Measurements from ENCODE around the gene SSBP3. TPM values are rescaled to one million over a fixed set of nuclear protein-coding genes. Genes with fewer than 3 reads are reported as not detected.

Gene SSBP3
- total and polyA plus RNA-seq, 2 experiments from 2014 or later = 47.4 to 68.6 TPM

- TF ChIP-seq ETS1 (IDR thresholded peaks at IDR 0.05) (no peak), REST (IDR thresholded peaks at IDR 0.05; ENCODE audit: unreplicated experiment) (no peak), EZH2 (IDR thresholded peaks at IDR 0.05; ENCODE audit: low read depth, unreplicated experiment) (no peak), NANOG (IDR thresholded peaks at IDR 0.05; ENCODE audit: borderline replicate concordance) (no peak), EZH2phosphoT487 (IDR thresholded peaks at IDR 0.05; ENCODE audit: unreplicated experiment) (no peak), STAT1 (IDR thresholded peaks at IDR 0.05; ENCODE audit: unreplicated experiment) (no peak), POLR2AphosphoS5 (IDR thresholded peaks at IDR 0.05; ENCODE audit: low read depth) (no peak)
These were observed 47.3 kb upstream of the SSBP3 start (continued) for GRCh38 chr1:54453509-54453908.

- no peaks in the 10 kb centered on the region for H3K4me1 ChIP-seq (ENCODE audit: insufficient read depth)
- Mint-ChIP-seq H3K4me1 (peaks cover 9% of the 10 kb centered on the region), H3K9me3 (peaks cover 25% of the 10 kb centered on the region), H3K27me3 (ENCODE audit: insufficient read depth, low read depth, poor library complexity) (peaks cover 18% of the 10 kb centered on the region), H3K36me3 (ENCODE audit: low read depth) (peaks cover 18% of the 10 kb centered on the region), H3K27ac (no peak overlapping the region), H3K4me3 (no peak overlapping the region)
- no peak overlapping the region for H3K4me2 ChIP-seq
- H4K20me1 ChIP-seq (replicated peaks; ENCODE audit: insufficient read depth) = no peaks in the 10 kb centered on the region
- no peak overlapping the region for H3K4me3 ChIP-seq
- H2AFZ ChIP-seq = no peak overlapping the region
- H3F3A ChIP-seq (replicated peaks; ENCODE audit: low read depth) = 0 out of 2 replicates have a peak, but pooled peaks cover 4% of the 10 kb centered on the region
- H3K9me2 ChIP-seq (ENCODE audit: insufficient read depth) = peaks cover 4% of the 10 kb centered on the region; the same call in 1 of the 2 replicates
- no peak overlapping the region for H3K27ac ChIP-seq (ENCODE audit: low read depth)
- H3K36me3 ChIP-seq (ENCODE audit: insufficient read depth) = no peaks in the 10 kb centered on the region; the same call in 1 of the 2 replicates
- no peaks in the 10 kb centered on the region for H3K79me2 ChIP-seq (replicated peaks; ENCODE audit: insufficient read depth)
- no peak for DNase-seq (ENCODE audit: low spot score)
- no peak for ATAC-seq
- no peaks in the 10 kb centered on the region for H3K27me3 ChIP-seq (ENCODE audit: insufficient read depth)
- TF ChIP-seq EZH2phosphoT487 (IDR thresholded peaks at IDR 0.05; ENCODE audit: unreplicated experiment) (no peak), CTCF (conservative IDR thresholded peaks at IDR 0.05; ENCODE audit: low read depth in 2 of 2) (no peak), JUNB (IDR thresholded peaks at IDR 0.05; ENCODE audit: unreplicated experiment) (no peak), ETS1 (IDR thresholded peaks at IDR 0.05) (no peak), REST (IDR thresholded peaks at IDR 0.05; ENCODE audit: unreplicated experiment) (no peak), POLR2AphosphoS5 (IDR thresholded peaks at IDR 0.05; ENCODE audit: low read depth) (no peak), ZNF331 (CRISPR knock-in tag; IDR thresholded peaks at IDR 0.05; ENCODE audit: low read depth) (no peak), STAT1 (IDR thresholded peaks at IDR 0.05; ENCODE audit: unreplicated experiment) (no peak), NANOG (IDR thresholded peaks at IDR 0.05; ENCODE audit: borderline replicate concordance) (no peak), ZNF114 (CRISPR knock-in tag; IDR thresholded peaks at IDR 0.05) (no peak), EZH2 (IDR thresholded peaks at IDR 0.05; ENCODE audit: low read depth, unreplicated experiment) (no peak), CREB1 (CRISPR knock-in tag; IDR thresholded peaks at IDR 0.05; ENCODE audit: low read depth) (no peak)
These were observed 46.8 kb upstream of the SSBP3 start for GRCh38 chr1:54453022-54453421.
